Activated T-helper 1 cell treated with Interleukin-2 at 50 U/mL for 16 hours (primary cell): ENCODE results near the gene LTB4R.

Experiments
- DNase-seq: peaks from one replicate; pipeline ENCODE4 v3.0.0-alpha.2; 2020; ENCODE audit warnings: low read depth

LTB4R gene

GRCh38 chr14:24300326-24300980 lies 10.8 kb upstream of the LTB4R start:
- DNase-seq: no peak

- no peak for DNase-seq
Observed at GRCh38 chr14:24304019-24304387, 7.3 kb upstream of the LTB4R start.

- no peak for DNase-seq
Observed at GRCh38 chr14:24307156-24307574, 4.1 kb upstream of the LTB4R start.

DNA sequence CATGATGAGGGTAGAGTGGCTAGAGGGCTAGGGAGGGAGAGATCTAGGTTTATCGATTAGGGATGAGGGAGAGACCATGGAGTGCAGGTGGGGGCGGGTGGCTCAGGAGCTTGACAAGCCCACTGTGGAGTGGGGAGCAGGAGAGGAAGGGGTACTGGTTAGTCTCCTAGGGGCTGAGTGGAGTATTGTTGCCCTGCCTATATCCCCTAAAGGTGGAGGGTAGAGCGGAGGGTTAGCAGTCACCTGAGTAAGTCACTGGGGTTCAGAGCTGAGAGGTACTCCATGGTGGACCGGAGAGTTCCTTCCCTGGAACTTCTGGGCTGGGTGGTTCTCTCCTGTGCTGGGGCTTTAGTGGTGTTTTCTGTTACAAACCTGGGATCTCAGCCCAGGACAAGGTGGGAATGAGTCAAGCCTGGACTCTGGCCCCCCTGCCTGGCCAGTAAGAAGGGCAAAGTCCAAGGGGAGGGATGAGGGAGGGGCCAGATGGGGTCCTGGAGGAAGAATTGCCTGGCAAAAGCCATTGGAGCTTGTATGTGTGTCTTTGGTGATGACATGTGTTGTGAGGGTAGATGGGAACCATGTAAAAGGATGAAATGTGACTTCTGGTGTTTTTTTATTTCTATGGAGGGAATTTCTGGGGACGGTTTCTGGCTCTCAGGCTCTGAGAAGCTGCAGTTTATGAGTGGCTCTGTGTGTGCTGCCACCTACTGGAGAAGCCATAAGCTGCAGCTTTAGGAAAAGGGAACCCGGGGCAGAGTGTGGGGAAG lies 3.5 kb upstream of the LTB4R start, which contains the start of gene CIDEB:
CIDEB (minus strand) TSS at position 403 of the 767 bp plus-strand sequence; CDS start at position 284, 119 bp downstream.
- DNase-seq: peak; percentile 26

GRCh38 chr14:24308342-24309124 lies 2.8 kb upstream of the LTB4R start:
- no peak for DNase-seq

- DNase-seq: no peak
Observed at GRCh38 chr14:24309538-24310264, 1.6 kb upstream of the LTB4R start, which contains the start of gene LTB4R2. TSS of gene LTB4R2 (plus strand) at chr14:24310140. CDS start at chr14:24310665, 525 bp downstream.

DNA sequence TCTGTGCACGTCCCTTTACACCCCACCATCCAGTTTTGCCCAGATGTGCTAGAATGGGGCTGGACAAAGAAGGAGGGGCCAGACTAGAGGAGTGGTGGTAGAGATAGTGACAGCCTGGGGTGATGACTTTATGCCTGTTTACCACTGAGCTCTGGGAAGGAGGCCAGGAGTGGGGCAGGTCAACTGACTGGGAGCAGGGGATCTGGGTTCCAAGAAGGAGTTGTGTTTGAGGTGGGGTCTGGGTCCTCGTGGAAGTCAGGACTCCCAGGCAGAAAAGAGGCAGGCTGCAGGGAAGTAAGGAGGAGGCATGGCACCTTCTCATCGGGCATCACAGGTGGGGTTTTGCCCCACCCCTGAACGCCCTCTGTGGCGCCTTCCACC lies 1.0 kb upstream of the LTB4R start:
- DNase-seq: no peak

- no peak for DNase-seq
Observed at GRCh38 chr14:24311837-24312615, 724 bp downstream of the LTB4R start.

DNA sequence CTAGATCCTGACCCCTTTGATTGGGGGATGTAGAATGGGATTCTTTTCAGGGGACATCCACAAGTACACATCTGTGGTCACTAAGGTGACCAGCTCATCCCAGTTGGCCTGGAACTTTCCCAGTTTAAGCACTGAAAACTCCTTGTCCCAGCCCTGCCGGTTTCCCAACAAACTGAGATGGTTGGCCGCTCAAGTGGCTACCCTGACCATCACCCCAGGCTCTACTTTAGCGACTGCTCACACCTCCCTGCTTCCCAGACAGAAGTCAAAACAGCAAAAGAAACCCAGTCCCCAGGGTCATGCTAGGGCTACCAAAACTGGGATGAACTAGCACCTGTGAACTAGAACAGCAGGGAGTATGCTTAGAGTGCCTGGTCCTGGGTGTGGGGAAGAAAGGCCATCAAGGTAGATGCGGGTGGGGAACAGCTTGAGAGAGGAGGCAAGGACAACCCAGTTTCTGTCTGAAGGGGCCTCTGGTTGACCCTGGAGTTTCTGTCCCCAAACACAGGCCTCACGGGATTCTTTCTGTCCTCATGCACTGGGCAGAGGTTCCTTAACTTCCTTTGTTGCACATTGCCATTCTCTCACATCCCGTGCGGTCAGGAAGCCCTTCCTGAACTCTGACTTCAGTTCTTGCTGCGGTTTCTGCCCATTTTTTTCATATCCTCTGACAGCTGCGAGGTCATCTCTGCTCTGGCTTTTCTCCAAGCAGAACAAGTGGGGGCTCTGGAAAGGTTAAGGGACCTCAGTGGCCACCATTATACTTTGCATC lies 1.6 kb downstream of the LTB4R start:
- no peak for DNase-seq

- DNase-seq: no peak
Observed at GRCh38 chr14:24313913-24314312, 2.6 kb downstream of the LTB4R start.

DNA sequence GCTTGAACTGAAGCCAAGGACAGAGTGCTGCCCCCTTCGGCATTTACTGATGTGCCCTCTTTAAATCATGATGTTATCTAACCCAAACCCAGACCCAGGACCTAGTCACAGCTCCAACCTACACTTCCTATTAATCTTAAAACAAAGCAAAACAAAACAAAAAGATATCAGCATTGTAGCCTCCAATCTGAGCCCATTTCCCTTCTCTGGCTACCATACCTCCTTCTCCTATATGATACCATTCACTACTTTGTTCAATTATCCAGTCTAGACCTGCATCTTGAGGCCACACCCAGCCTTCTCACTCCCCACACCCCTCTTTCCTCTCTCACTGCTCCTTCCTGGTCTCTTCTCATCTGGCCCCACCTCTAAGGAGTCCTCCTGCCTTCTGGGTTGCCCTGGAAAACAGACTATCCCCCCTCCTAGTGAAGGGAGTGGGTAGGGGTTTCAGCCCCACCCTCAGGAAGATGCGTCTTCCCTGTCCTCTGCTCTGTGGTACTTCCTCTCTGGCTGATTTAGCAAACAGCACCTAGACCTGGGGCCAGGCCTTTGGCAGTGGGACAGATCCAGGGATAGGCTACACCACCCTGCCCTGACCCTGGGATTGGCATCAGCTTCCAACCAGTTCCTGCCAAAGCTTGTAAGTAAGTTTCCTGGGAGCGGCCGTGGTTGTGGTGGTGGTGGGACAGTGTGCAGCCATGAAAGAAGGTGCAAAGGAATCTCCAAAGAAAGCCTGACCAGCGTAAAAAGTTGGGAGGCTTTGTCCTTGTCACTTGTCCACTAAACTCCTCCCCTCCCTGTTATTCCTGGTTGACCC lies 3.3 kb downstream of the LTB4R start:
- no peak for DNase-seq

DNA sequence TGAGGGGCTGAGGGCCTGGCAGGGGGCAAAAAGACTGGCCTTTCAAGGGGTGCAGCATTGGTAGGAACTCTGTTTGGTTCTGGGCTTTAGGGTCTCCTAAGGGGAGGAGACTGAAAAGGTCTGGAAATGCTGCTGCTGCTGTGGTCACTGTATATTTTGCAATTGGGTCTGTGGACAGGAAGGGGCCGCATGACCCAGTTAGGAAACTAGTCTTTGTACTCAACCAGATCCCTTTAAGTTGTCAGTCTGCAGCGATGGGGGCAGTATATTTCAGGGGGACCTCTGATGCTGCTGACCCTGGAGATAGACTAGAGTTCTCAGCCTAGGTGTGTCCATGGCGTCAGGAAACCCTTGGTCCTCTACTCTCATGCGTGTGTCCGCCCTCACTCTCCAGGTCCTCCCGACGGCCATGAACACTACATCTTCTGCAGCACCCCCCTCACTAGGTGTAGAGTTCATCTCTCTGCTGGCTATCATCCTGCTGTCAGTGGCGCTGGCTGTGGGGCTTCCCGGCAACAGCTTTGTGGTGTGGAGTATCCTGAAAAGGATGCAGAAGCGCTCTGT lies 4.0 kb downstream of the LTB4R start:
- no peak for DNase-seq

DNA sequence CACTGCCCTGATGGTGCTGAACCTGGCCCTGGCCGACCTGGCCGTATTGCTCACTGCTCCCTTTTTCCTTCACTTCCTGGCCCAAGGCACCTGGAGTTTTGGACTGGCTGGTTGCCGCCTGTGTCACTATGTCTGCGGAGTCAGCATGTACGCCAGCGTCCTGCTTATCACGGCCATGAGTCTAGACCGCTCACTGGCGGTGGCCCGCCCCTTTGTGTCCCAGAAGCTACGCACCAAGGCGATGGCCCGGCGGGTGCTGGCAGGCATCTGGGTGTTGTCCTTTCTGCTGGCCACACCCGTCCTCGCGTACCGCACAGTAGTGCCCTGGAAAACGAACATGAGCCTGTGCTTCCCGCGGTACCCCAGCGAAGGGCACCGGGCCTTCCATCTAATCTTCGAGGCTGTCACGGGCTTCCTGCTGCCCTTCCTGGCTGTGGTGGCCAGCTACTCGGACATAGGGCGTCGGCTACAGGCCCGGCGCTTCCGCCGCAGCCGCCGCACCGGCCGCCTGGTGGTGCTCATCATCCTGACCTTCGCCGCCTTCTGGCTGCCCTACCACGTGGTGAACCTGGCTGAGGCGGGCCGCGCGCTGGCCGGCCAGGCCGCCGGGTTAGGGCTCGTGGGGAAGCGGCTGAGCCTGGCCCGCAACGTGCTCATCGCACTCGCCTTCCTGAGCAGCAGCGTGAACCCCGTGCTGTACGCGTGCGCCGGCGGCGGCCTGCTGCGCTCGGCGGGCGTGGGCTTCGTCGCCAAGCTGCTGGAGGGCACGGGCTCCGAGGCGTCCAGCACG lies 4.7 kb downstream of the LTB4R start:
- DNase-seq: no peak

DNA sequence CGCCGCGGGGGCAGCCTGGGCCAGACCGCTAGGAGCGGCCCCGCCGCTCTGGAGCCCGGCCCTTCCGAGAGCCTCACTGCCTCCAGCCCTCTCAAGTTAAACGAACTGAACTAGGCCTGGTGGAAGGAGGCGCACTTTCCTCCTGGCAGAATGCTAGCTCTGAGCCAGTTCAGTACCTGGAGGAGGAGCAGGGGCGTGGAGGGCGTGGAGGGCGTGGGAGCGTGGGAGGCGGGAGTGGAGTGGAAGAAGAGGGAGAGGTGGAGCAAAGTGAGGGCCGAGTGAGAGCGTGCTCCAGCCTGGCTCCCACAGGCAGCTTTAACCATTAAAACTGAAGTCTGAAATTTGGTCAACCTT lies 5.3 kb downstream of the LTB4R start:
- no peak for DNase-seq

DNA sequence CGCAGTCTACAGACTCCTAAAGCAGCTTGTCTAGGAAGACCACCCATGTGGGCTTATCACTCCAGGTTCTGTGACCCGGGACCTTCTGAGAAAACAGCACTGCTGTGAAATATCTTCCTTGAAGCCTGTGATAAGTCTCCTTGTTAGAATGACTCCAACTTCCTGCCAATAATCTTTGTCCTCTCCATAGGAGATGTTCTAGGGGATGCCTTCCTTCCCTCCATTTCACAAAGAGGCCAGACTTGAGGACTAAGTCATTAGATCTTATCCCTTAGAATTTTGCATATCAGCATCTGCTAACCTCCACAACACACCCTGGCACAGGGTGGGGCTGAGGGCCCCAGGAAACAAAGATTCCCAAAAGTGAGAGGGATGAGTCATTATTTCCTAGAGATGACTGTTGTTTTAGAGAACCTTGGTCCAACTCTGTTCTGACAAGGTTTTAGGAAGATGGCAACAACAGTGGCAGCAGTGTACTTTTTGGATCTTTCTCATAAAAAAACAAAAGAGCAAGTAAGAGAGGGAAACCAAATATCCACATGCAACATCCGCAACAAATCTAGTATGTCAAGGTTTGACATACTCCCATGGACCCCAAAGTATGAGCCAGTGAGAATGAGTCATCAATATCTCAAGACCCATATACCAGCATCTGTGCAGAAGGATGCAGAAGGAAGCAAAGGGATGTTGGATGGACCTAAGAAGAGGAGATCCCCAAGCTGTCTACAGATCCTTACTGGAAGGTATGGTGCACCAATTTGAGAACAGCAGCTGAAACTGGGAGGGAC lies 6.0 kb downstream of the LTB4R start:
- no peak for DNase-seq

- no peak for DNase-seq
Observed at GRCh38 chr14:24321212-24321975, 10.1 kb downstream of the LTB4R start.

DNA sequence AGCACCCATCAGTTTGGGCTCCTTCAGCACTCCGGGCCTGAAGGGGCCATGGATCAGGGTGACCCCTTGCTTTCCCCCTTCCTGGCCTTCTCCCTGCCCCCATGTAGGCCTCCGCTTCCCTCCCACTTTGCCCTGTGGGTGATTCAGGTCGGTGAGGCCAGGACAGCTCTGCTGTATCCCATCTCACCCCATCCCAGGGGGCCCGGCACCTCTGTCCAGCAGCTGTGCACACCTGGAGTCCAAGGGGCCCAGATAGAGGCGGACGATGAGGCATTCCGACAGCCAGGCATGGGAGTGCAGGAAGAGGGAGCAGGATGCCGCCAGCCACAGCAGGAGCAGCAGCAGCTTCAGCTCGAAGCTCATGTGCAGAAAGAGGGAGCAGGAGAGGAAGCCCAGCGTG lies 11.4 kb downstream of the LTB4R start:
- DNase-seq: no peak
